B cell (primary cell): ENCODE results near the gene EDDM13.

Experiments
- EZH2 ChIP-seq: IDR thresholded peaks from 2 replicates; pipeline ENCODE4 v1.6.1; 2012; ENCODE audit warnings: borderline replicate concordance, low read depth, mild to moderate bottlenecking, moderate library complexity, low read length; ENCODE audit not compliant: insufficient read depth, poor library complexity, severe bottlenecking
- TF ChIP-seq, protein P1 (sequence below): fragments of 200-600 bp; IDR thresholded peaks from one replicate; pipeline ENCODE4 v1.8.0; 2022; ENCODE audit warnings: antibody characterized with exemption, mild to moderate bottlenecking

GRCh38 chr19:56312342-56312741, 39.8 kb downstream of the EDDM13 start:
- TF ChIP-seq, protein P1, sequence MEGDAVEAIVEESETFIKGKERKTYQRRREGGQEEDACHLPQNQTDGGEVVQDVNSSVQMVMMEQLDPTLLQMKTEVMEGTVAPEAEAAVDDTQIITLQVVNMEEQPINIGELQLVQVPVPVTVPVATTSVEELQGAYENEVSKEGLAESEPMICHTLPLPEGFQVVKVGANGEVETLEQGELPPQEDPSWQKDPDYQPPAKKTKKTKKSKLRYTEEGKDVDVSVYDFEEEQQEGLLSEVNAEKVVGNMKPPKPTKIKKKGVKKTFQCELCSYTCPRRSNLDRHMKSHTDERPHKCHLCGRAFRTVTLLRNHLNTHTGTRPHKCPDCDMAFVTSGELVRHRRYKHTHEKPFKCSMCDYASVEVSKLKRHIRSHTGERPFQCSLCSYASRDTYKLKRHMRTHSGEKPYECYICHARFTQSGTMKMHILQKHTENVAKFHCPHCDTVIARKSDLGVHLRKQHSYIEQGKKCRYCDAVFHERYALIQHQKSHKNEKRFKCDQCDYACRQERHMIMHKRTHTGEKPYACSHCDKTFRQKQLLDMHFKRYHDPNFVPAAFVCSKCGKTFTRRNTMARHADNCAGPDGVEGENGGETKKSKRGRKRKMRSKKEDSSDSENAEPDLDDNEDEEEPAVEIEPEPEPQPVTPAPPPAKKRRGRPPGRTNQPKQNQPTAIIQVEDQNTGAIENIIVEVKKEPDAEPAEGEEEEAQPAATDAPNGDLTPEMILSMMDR: no peak
- TF ChIP-seq EZH2: no peak
